Metanephros (tissue), 2 donors: Measurements from ENCODE around the gene DPP8. TPM values are rescaled to one million over a fixed set of nuclear protein-coding genes. Genes with fewer than 3 reads are reported as not detected.

Experiments
- small RNA-seq: library from RNA; depleted of rRNA; stranded (forward); fragments of <200 nt; gene quantifications from one replicate; pipeline ENCODE3, GENCODE V24; 2014; ENCODE audit warnings: low replicate concordance
- total RNA-seq: library from RNA; depleted of rRNA; stranded (reverse); fragments of >200 nt; gene quantifications from one replicate; pipeline ENCODE4 v1.2.3, GENCODE V29; 2014

The DPP8 gene
- total RNA-seq, result 58.0 TPM

GRCh38 chr15:65516997-65517865 lies at the start of gene DPP8:
Gene DPP8 (minus strand): TSS chr15:65517689. CDS start chr15:65512553, 5,136 bp downstream.

GRCh38 chr15:65530318-65531111 lies 13.0 kb upstream of the DPP8 start, which contains the start of gene HACD3:
Gene HACD3 (plus strand): TSS chr15:65530463. CDS start chr15:65530632, 169 bp downstream.

Small RNAs within 50 kb of the gene (small RNA-seq; reads per million reads assigned to genes)
- not detected for gene AC105129.1
- gene RF00019, result not detected
- gene RNU6-19P, result not detected

Other genes with a start within 250 kb of the DPP8 start
- 8.8 TPM for gene PARP16, start 230.8 kb downstream of the DPP8 start, total RNA-seq
- gene RNU5A-1, start 221.6 kb downstream of the DPP8 start, total RNA-seq, result not detected
- not detected for gene RNU5B-1, start 213.0 kb downstream of the DPP8 start, total RNA-seq
- 4.1 TPM for gene IGDCC3, start 139.7 kb downstream of the DPP8 start, total RNA-seq
- 20.4 TPM for gene IGDCC4, start 94.7 kb downstream of the DPP8 start, total RNA-seq
- 108 TPM for gene HACD3, start 12.8 kb upstream of the DPP8 start, total RNA-seq
- gene INTS14, start 93.4 kb upstream of the DPP8 start, total RNA-seq, result 40.5 TPM
- 10.2 TPM for gene SLC24A1, start 104.2 kb upstream of the DPP8 start, total RNA-seq